ENCODE results near the gene ITPA.
A peak's percentile ranks its signal among the peaks of the same experiment; 100 is the strongest.
"Not testable (repeated sequence)": the region's sequence is repeated elsewhere in the genome, so short reads cannot be mapped to it uniquely, and the experiment has no call there.

ITPA gene

DNA sequence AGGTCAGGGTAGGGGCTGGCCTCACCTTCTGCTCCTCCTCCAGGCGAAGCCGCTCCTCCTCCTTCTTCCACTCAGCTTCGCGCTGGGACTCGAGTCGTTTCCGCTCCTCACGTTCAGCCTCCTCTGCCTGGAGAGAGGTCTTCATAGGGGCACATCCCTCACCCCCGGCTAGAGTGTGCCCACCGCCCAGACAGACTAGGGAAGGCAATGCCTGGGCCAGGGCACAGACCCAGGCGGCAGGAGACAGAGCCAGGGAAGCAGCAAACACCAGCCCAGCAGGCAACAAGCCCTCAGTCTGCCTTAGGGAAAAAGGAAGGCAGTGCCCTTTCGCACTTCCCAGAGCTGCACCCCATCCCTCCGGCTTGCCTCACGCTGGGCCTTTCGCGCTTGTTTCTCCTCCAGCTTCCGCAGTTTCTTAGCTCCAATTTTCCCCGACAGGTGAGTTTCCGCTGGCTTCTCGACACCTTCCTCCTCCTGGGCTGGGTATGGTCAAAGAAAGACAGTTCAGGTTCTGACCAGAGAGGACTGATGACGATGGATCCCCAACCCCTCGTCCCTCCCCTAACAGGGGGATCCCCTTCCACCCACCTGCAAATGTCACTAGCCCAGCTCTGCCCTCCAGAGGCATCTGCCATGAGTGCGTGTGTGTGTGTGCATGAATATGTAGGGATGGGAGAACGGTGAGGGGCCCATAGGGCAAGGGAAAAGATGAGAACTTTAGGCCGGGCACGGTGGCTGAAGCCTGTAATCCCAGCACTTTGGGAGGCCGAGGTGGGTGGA lies 9.1 kb upstream of the ITPA start:
- no peak for DNase-seq (ENCODE audit: low read depth, low spot score)

DNA sequence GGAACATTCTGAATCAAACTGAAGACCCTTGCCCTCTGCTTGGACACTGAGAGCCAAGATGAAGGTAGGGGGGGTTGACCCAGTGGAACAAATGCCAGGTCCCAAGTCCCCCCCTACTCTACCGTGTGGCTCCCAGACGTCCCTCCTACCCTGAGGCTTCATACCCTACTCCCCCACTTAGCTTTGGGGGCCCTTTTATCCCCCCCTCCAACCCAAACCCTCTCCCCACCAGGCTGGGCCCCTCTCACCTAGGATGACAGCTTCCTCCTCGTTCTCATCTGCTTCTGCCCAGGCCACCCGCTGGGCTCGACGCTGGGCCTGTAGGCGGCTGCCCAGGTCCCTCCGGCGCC lies 6.4 kb upstream of the ITPA start:
- no peak for DNase-seq (ENCODE audit: low read depth, low spot score)

DNA sequence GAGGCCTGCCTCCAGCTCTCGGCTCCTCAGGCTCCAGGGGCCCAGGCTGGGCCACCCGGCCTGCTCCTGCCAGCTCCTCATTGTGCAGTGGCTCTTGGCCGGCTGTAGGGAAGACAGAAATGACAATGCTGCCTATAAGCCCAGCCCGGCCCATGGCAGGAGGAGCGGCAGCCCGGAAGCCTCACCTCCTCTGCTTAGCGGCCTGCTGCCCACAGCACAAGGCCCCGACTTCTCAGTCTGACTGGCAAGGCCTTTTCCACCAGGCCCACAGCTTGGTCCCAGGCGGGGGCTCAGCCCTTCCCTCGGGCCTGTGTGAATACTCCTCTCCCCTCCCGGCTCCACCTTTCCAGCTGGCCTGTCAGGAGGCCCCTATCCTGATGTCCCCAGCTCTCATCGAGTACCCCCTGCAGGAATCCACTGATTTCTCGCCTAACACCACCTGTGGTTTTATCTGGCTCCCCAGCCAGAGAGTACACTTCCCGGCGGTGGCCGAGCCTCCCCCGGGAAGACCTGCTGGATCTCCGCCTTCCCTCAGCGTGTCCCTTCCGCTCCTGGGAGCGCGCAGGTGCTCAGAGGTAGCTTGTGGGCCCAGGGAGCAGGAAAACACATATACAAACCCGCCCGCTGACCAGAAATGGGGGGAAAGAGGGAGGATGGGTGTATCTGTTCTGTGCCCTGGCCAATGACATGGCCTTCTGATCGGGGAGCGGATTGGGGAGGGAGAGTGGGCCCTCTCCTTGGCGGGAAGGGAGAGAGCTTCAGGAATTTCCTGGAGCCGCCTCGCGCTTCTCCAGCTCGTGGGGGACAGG lies 5.8 kb upstream of the ITPA start:
- no peak for DNase-seq (ENCODE audit: low read depth, low spot score)

DNA sequence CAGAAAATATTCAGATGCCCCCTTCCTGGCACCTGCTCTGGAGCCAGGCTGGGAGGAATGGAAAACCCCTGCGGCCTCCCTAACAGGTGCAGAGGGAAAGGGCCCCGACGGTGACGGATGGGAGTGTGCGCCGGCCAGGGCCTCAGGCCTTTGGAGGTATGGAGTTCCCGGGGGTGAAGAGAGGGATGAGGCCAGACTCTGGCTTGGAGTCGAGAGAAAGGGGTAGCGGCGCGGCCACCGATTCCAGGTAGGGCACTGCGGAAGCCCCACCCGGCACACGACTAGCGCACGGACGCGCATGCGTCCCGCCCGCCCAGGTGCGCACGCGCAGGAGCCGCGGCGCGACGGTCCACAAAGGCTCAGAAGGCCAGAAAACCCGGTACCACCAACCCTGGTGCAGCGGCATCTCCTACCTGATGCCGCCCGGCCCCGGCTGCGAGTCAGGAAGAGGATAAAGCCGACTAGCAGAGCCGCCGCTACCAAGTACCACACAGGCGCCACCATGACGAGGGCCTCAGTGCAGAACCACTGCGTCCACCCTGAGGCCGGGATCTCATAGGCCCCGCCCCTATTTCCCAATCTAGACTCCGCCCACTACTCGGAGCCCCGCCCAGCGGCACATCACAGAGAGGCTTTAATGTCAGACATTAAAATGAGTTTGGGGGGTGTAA lies 5.0 kb upstream of the ITPA start, which contains the start of gene DDRGK1:
DDRGK1 (minus strand) TSS at position 559 of the 671 bp plus-strand sequence; CDS start at position 504, 55 bp downstream.
- peak; percentile 45 for DNase-seq (ENCODE audit: low read depth, low spot score)

DNA sequence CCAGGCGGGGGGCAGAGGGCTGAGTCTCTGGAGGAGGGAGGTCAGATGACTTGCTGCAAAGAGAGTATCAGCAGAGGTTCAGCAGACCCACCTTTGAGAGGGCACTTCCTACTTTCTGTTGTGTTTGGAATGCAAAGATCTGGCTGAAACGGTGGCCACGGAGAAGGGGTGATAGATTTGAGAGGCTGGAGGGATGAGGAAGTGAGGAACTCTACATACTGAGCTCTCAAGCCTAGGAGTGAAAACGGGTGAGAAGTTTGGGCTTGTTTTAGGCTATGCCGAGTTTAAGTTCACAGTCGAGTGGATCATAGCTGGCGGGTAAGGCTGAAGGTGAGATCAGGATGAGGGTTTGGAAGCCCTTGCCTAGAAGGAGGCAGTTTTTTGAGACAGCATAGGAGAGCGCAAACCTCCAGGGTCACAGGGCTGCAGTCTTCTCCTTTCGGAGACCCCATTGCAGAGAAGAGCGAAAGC lies 477 bp upstream of the ITPA start:
- no peak for DNase-seq (ENCODE audit: low read depth, low spot score)

DNA sequence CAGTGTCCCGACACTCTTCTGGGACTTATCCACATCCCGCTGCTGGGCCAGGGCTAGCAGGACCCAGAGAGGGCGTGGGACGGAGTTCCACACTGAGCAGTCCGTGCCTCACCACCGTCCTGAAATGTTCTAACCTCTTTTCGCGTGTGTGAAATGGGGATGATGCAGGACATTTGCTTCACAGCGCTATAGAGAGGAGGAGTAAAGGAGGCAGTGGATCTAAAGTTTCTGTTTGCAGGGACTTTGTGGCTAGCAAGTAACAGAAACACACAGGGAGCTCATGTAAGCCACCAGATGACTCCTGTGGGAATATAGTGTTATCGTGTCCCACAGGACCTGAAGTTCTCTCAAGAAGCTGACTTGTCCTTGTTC lies 634 bp downstream of the ITPA start:
- no peak for DNase-seq (ENCODE audit: low read depth, low spot score)

DNA sequence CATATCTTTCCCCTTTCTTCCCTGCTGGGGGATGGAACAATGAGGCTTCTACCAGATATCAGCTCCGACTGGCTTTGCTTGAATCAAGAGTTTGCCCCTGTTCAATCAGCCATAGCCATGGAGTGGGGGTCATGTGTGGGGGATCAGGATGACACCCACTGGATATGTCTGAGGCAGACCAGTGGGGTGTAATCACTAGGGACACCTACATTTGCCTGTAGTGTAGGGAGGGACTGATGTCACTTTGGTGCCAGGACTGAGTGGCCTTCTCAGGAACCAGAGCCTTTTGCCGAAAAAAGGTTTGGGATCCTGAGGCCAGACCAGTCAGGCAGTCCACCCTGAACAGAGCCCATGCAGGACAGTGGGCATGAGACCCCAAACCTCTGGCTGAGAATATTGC lies 1.0 kb downstream of the ITPA start:
- no peak for DNase-seq (ENCODE audit: low read depth, low spot score)

DNA sequence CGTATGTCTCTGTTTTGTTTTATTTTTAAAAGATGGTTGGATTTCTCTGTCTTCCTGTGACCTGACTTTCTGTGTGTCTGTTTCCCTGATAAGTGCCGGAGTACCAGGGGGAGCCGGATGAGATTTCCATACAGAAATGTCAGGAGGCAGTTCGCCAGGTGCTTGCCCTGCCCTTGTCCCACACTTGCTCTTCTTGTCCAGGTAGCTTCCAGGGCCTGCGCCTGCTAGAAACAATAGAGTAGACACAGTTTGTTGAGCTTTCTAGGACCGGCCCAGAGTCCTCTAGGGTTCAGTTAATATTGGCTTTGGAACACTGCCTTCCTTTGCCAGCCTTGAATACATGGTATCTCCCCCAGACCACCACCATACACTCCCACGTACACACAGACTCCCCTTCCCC lies 3.9 kb downstream of the ITPA start:
- no peak for DNase-seq (ENCODE audit: low read depth, low spot score)

DNA sequence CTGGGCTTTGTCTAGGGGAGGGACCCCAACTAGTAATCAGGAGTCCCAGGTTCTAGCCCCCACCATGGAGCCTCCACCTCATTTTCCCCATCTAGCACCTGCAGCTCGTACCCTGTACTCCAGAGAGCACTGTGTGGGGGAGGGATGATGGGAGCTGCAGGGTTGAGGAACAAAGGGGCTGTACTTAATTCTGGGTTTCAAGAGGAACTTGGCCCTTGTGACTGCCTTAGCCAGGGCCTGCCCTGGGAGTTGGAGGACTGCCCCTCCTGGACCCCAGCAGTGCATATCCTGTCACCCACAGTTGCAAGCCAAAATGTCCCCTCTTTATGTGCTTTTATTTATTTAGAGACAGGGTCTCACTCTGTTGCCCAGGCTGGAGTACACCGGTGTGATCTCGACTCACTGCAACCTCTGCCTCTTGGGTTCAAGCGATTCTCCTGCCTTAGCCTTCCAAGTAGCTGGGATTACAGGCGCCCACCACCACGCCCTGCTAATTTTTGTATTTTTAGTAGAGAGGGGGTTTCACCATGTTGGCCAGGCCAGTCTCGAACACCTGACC lies 6.1 kb downstream of the ITPA start:
- DNase-seq (ENCODE audit: low read depth, low spot score) = not testable (repeated sequence)

DNA sequence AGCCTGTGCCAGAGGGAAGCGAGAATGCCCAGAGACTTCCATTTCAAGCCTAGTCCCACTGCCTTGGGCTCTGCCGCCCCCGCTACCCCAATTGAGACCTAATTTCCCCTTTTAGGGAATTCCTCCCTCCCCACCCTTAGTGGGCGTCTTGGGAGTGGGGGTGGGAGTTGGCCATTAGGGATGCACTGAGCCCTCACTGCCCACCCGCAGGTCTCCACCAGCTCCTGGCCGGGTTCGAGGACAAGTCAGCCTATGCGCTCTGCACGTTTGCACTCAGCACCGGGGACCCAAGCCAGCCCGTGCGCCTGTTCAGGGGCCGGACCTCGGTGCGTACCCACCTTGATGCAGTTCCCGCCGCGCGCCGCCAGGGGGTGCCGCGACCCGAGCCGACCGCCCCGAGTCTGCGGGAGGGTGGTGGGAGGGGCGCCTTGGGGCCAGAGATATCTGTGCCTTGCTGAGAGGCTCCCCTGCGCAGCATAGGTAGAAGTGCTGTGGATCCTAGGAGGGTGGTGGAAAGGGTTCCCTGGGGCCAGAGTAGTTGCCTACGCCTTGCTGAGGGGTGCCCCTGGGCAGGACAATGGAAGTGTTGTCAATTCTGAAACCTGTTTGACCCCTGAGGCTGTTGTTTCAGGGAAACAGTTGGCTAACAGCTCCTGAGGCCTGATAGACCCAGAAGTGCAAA lies 9.2 kb downstream of the ITPA start:
- DNase-seq (ENCODE audit: low read depth, low spot score) = no peak

DNA sequence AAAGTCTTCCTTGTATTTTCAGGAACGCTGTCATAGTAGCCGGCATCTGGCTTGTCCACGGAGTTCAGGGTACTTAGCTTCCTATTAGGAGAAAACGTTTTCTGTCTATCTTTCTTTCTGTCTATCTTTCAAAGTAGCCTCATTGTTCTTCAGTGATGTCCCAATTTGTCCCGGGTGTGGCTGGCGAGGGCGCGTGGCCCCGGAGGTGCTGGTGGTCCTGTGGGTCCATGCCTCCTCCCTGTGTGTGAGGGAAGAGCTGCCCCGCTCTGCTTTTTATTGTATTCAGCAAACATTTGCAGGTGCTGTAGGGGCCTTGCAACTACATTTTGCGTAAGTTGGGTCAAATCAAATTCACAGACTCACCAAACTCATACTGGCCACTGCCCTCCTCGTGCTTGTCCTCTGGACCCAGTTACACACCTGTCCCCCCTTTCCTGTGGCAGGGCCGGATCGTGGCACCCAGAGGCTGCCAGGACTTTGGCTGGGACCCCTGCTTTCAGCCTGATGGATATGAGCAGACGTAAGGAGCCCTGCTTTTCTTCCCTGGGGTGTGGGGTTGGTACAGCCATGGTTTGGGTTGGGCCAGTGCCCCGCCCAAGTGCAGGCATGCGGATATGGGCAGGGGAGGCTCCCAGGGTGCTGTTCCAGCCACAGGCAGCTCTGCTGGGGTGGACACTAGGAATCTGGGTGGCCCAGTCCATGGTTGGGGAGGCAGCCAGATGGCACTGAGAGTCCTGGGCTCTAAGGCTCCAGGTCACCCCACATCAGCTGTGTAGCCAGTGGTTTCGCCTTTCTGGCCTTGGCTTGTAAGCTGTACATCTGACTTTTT lies 12.3 kb downstream of the ITPA start:
- no peak for DNase-seq (ENCODE audit: low read depth, low spot score)

DNA sequence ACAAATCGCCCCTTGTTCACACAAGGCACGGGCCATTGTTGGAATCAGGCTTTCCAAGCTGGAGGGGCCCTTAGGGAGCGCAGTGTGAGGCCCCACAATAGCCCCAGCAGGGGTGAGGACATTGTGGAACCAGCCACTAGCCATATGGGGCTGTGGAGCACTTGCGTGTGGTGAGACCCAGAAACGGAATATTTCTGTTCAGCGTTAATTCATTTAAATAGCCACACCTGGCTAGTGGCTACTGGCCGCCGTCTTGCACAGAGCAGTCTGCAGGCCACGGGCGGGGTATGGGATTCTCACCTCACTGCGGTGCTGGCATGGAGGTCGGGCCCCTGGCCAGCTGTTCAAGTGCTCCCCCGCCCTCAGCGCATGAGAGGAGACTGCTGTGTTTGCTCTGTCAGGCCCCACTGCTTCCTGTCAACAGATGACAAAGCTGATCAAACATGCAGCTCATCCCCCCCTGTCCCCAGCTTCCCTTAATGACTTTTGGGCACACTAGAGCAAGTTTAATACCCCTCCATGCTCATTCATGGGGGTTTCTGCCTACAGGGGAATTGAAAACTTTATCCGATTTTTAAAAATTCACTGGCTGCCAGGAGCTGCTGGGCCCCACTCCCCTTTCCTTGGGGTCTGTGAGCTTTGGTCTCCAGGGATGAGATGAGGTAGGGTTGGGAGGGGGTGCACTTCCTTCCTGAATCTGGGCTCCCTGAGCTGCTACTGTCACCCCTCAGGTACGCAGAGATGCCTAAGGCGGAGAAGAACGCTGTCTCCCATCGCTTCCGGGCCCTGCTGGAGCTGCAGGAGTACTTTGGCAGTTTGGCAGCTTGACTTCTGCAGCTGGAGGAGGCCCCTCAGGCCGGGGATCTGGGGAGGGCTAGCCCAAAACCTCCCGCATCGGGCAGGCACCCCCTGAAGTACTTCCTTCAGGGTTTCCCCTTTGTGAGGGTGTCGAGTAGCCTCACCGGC lies 13.6 kb downstream of the ITPA start:
- no peak for DNase-seq (ENCODE audit: low read depth, low spot score)

DNA sequence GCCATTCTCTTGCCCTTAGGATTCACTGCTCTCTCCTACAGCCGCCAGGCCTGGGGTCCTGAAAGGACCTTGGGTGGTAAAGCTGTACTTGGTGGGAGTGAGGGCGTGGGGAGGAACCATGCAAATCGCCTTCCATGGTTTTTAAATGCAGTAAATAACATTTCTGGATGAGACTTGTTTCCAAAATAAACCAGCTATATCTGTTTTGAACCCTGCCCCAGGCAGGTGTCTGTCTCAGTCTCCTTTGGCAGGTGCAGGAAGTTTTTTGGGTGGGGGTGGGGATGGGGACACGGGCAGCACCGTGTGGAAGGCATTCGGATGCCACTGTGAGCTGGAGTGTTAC lies 14.3 kb downstream of the ITPA start:
- DNase-seq (ENCODE audit: low read depth, low spot score) = no peak

DNA sequence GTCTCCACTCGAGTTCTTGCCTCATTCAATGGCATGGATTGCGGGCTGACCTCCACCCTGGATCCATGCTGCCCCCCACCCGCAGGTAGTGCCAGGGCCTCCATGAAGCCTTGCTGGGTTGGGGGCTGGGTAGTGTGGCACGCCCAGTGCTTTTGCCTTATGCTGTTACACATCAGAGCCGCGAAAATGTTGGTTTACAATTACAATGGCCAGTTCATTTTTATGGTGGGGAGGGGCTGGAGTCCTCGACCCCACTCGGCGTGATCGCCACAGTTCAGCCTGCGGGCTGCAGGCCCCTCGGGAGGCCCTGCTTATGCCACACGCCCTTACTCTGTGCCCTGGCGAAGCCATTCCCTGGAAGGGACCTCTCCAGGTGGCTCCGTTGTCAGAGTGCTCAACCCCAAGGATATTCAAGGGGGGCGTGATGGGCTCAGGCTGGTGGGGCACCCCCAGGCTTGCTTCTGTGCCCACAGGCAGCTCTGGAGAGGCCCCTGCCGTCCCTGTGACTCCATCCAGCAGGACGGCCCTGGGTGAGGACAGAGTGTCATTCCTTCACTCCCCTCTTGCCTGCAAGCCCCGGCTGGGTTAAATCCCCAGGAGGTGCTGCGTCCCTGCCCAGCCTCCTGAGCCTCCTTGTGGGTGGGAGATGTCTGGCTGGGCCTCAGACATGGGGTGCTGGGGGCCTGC lies 14.8 kb downstream of the ITPA start:
- DNase-seq (ENCODE audit: low read depth, low spot score) = no peak

DNA sequence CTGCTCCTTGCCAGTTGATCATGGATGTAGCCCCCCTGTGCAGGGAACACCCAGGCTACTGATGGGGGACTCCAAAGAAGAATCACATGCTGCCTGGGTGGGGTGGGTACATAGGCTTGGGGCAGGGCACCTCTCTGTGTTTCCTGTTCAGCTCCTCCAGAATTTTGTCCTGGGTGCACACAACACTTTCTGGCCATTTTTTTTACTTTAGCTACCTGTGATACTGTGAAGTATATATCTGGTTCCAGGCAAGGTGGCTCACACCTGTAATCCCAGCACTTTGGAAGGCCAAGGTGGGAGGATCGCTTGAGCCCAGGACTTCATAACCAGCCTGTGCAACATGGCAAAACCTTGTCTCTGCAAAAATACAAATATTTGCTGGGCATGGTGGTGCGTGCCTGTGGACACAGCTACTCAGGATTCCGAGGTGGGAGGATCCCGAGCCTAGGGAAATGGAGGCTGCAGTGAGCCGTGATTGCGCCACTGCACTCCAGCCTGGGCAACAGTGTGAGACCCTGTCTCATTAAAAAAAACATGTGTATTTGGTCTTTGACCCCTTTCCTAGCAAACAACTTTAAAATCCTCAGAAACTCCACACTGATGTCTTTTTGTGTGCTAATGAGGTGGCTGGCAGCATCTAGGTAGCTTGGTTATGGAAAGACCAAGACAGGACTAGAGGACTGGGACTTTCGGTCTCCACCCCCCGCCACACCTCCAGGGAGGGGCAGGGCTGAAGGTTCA lies 15.6 kb downstream of the ITPA start:
- DNase-seq (ENCODE audit: low read depth, low spot score) = no peak

DNA sequence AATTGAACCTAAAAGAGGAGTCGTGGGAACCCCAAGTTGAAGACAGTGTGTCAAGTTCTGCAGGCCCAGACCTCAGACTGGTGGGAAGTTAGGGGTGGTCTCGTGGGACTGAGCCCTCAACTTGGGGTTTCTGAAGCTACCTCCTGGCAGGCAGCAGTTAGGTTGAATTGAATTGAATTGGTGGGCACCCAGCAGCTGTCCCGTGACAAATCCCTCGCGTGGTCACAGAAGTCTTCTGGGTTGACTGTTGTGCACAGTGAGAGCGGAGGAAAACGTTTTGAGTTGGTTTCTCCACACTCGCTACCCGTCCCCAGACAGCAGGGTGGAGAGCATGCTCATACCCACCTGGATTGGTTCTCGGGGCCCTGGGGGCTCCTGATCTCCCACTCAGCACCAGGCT lies 16.8 kb downstream of the ITPA start:
- no peak for DNase-seq (ENCODE audit: low read depth, low spot score)

DNA sequence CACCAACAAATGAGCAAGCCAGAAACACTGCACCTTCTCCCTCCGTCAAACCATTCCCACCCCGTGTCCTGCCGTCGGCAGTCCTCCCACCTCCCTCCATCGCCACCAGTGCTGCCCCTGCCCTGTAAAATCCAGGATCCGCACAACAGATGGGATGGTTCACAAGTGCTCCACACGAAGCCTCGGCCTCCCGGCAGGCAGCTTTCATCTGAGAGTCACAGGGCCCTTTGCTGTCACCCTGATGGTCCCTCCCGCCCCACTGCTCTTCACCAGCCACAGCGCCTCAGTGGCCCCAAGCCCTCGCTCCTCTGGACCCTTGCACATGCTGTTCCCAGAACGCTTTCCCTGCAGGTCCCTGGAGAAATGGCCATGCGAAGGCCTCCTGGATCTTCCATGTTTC lies 17.6 kb downstream of the ITPA start:
- no peak for DNase-seq (ENCODE audit: low read depth, low spot score)

DNA sequence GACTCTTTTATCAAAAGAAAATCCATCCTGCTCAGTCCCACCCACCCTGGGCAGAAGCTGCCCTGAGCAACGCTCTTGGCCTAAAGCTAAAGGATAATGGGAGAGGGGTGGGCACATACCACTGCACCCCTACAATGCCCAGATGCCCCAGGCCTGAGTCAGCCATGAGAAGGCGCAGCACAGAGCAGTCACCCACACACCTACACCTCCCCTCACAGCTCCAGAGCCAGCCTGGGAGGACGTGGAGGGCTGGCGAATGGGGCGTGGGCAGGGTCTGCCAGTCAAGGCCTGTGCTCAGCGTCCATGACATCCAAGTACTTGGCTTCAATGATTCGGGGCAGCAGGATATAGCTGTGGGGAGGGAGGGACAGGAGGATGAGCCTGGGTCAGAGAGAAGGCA lies 18.2 kb downstream of the ITPA start:
- DNase-seq (ENCODE audit: low read depth, low spot score) = no peak
